K562 (cell line): Measurements from ENCODE around the gene STK11. TPM values are rescaled to one million over a fixed set of nuclear protein-coding genes. Genes with fewer than 3 reads are reported as not detected.

Experiments
- ATAC-seq: fragments of 200-7000 bp; cut with Tn5 transposase; 3 replicates; pipeline ENCODE4 v1.9.1; 2020; ENCODE audit warnings: moderate library complexity
- BruUV-seq: library from RNA; stranded (reverse); fragments of 400-500 nt; replicated peaks from 2 replicates; lab custom pipeline; 2021; lab: Mats Ljungman, UMichigan
- CTCF ChIA-PET: fragments of 300-600 bp; formaldehyde crosslinking; extraction: SDS; loops from one replicate; lab custom pipeline; 2021; ENCODE audit warnings: low intra/inter-chr PET ratio; lab: Yijun Ruan, JAX
- POLR2A ChIA-PET: fragments of 300-600, 350-650 bp; sonication (Branson Sonifier 250); formaldehyde crosslinking; extraction: SDS; loops from one replicate; lab custom pipeline; 2021; ENCODE audit warnings: antibody characterized with exemption, inconsistent platforms; lab: Yijun Ruan, JAX
- DNase-seq, 4 experiments: peaks; one replicate each; pipeline versions ENCODE4 v3.0.0 to v3.0.0-alpha.2; 2011 to 2018; ENCODE audit warnings: low spot score in 3 of 4, mixed read lengths in 3 of 4; ENCODE audit errors: extremely low read depth in 1 of 4
- FAIRE-seq: peaks from 2 replicates; lab custom pipeline; 2011; peaks lifted over from hg19 to GRCh38; lab: Jason Lieb, UNC
- H2AFZ ChIP-seq: 2 replicates; pipeline ENCODE4 v1.6.0; 2011; ENCODE audit warnings: low read depth, low read length, control low read depth, inconsistent platforms
- H3K27ac ChIP-seq: fragments of 200-600 bp; 3 replicates; pipeline ENCODE4 v1.8.0; 2011; ENCODE audit warnings: low read depth, mild to moderate bottlenecking, control low read depth, inconsistent platforms, low read length, moderate library complexity, mixed read lengths; ENCODE audit errors: extremely low read depth
- H3K27me3 ChIP-seq, 2 experiments: fragments of 300-600 bp in 1 of 2; 2 replicates in 1 of 2; 3 replicates in 1 of 2; pipeline versions ENCODE4 v1.6.0 to v1.8.0; 2011; ENCODE audit warnings: inconsistent platforms in 2 of 2, low read length in 2 of 2, mild to moderate bottlenecking in 1 of 2, mixed read lengths in 1 of 2, moderate library complexity in 1 of 2; ENCODE audit not compliant: control insufficient read depth in 2 of 2, insufficient read depth in 2 of 2
- H3K36me3 ChIP-seq: fragments of 300-600 bp; 3 replicates; pipeline ENCODE4 v1.8.0; 2011; ENCODE audit warnings: mild to moderate bottlenecking, low read length, inconsistent platforms; ENCODE audit not compliant: control insufficient read depth, insufficient read depth
- H3K4me1 ChIP-seq, 2 experiments: fragments of 200-600 bp in 1 of 2; replicated peaks in 1 of 2; 2 replicates in 1 of 2; 3 replicates in 1 of 2; pipeline versions ENCODE4 v1.5.1 to v1.8.0; 2011; ENCODE audit warnings: inconsistent platforms in 2 of 2, low read length in 2 of 2, mild to moderate bottlenecking in 1 of 2, mixed read lengths in 1 of 2, moderate library complexity in 1 of 2; ENCODE audit not compliant: control insufficient read depth in 2 of 2, insufficient read depth in 2 of 2
- H3K4me2 ChIP-seq: 2 replicates; pipeline ENCODE4 v1.6.1; 2011; ENCODE audit warnings: low read length, control low read depth, inconsistent platforms, mixed read lengths; ENCODE audit not compliant: insufficient read depth
- H3K4me3 ChIP-seq: fragments of 200-600 bp; sonication (generic), shearing (Covaris generic); 2 replicates; pipeline ENCODE4 v1.5.1; 2016; ENCODE audit warnings: control low read depth, inconsistent platforms
- H3K79me2 ChIP-seq: fragments of 200-600 bp; 3 replicates; pipeline ENCODE4 v1.8.0; 2011; ENCODE audit warnings: low read length, inconsistent platforms; ENCODE audit not compliant: control insufficient read depth, insufficient read depth
- H3K9ac ChIP-seq, 2 experiments: 2 replicates each; pipeline versions ENCODE4 v1.6.0 to v1.6.1; 2011; ENCODE audit warnings: low read depth in 2 of 2, low read length in 2 of 2, control low read depth in 1 of 2, inconsistent platforms in 1 of 2, mild to moderate bottlenecking in 1 of 2, mixed read lengths in 1 of 2; ENCODE audit not compliant: insufficient read depth in 1 of 2
- H3K9me1 ChIP-seq: one replicate; pipeline ENCODE4 v1.6.0; 2011; ENCODE audit warnings: inconsistent platforms, mild to moderate bottlenecking, low read length, moderate library complexity; ENCODE audit not compliant: control insufficient read depth, insufficient read depth
- H3K9me3 ChIP-seq: replicated peaks from 2 replicates; pipeline ENCODE4 v1.5.1; 2011; ENCODE audit warnings: low read depth, low read length, inconsistent platforms; ENCODE audit not compliant: control insufficient read depth, insufficient read depth
- H4K20me1 ChIP-seq: replicated peaks from 2 replicates; pipeline ENCODE4 v1.6.1; 2011; ENCODE audit warnings: low read length, inconsistent platforms, mixed read lengths; ENCODE audit not compliant: control insufficient read depth, insufficient read depth
- NFYB ChIP-seq: IDR thresholded peaks from 2 replicates; pipeline ENCODE4 v1.6.1; 2011; ENCODE audit warnings: mild to moderate bottlenecking, moderate library complexity; ENCODE audit not compliant: insufficient read length; ENCODE audit errors: extremely low read depth
- NR2C1 ChIP-seq, 2 experiments: fragments of 450-650 bp; IDR thresholded peaks; 2 replicates each; pipeline ENCODE4 v1.6.1; 2017; ENCODE audit warnings: mild to moderate bottlenecking in 2 of 2, antibody characterized with exemption in 1 of 2, inconsistent platforms in 1 of 2, missing compliant biosample characterization in 1 of 2, missing genetic modification characterization in 1 of 2
- POLR2G ChIP-seq: fragments of 200-400 bp; formaldehyde crosslinking; IDR thresholded peaks from 2 replicates; pipeline ENCODE4 v1.6.1; 2017; ENCODE audit warnings: low read depth, mild to moderate bottlenecking, antibody characterized with exemption, low read length, moderate library complexity
- WGBS: fragments of 100-300 bp; shearing (Covaris generic); methylation state at CpG from one replicate; pipeline ENCODE4 v1.1.6; 2016; ENCODE audit warnings: low coverage, mixed read lengths; ENCODE audit not compliant: insufficient coverage; ENCODE audit errors: missing lambda C conversion rate; 5-methylcytosine and 5-hydroxymethylcytosine counted together
- in situ Hi-C: fragments of 300-500 bp; cut with MboI; formaldehyde crosslinking; loops from 4 replicates; pipeline ENCODE4 v1.15.0; 2018; ENCODE audit warnings: inconsistent platforms, mixed read lengths
- intact Hi-C: fragments of 100-400 bp; cut with micrococcal nuclease; formaldehyde crosslinking; loops from 2 replicates; pipeline ENCODE4 v1.14.2; 2022
- polyA plus RNA-seq, 8 experiments: library from polyadenylated mRNA; depleted of rRNA in 4 of 8; stranded (reverse) in 5 of 8; unstranded in 3 of 8; fragments of >200 nt; fragmentation: Nextera tagmentation in 2 of 8; fragmentation: Illumina TruSeq in 1 of 8; extraction: Ambion mirVana in 2 of 8; extraction: Trizol in 1 of 8; gene quantifications; 2 replicates each; pipeline versions ENCODE4 v1.2.1 to v1.2.3, GENCODE V29; 2011 to 2014; ENCODE audit warnings: inconsistent platforms in 1 of 8, missing spikeins in 1 of 8
- total RNA-seq, 7 experiments: library from RNA; depleted of rRNA in 6 of 7; stranded (reverse); fragments of >200 nt in 6 of 7; fragmentation: Illumina TruSeq in 2 of 7; extraction: Trizol in 2 of 7; gene quantifications; 2 replicates each; pipeline versions ENCODE4 v1.2.1 to v1.2.3, GENCODE V29; 2011 to 2021; ENCODE audit warnings: low replicate concordance in 1 of 7

STK11 gene
- total and polyA plus RNA-seq, 9 of the 15 experiments (the other 6 are each of a cell fraction or from before 2014, with no cell fraction given), result 0.15 to 96.5 (median 31.7) TPM

DNA sequence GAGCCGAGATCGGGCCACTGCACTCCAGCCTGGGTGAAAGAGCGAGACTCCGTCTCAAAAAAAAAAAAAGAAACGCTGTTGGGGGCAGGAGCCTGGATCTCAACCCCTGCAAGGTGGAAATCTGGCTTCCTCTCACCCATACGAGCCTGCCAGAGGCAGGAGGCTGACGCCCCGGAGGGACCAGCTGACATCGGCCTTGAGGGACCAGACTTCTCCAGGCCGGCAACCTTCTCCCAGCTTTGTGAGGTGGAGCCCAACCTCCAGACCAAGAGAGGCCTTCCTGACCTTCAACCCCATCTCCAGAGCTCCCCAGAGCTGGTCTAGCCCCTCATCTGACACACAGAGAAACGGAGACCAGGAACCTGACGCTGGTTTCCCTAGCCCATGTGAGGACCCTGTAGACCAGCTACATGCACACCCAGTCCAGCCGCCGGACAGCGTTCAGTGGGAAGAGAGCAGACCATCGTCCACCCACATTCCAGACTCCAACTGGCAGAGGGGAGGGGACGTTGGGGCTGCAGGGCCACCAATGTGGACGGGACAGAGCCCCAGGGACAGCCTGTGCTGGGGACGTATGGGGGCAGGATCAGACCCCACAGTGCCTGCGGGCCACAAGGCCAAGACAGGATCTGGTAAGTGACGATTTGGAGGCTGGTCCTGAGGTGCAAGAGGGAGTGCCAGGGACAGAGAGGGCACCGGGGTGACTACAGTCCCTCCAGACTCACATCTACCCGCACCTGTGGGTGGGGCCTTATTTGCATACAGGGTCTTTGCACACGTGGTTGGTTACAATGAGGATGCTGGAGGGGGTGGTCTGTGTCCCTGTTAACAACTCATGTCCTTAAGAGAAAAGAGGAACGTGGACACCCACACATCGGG, 42.9 kb upstream of the STK11 start:
- Histone ChIP-seq H2AFZ (no peak overlapping the region), H3K79me2 (peaks cover 63% of the 10 kb centered on the region), H3K36me3 (peaks cover 17% of the 10 kb centered on the region; the same call in 2 of the 3 replicates), H4K20me1 (peaks cover 9% of the 10 kb centered on the region), H3K4me1 (peaks cover 0 to 78% of the 10 kb centered on the region in 2 experiments; a peak in 3 of 5 replicates), H3K4me2 (no peak overlapping the region), H3K27ac (no peak overlapping the region), H3K4me3 (no peak overlapping the region), H3K9me3 (no peaks in the 10 kb centered on the region), H3K9ac (peak overlapping the region in 1 of 2 experiments; percentile 71; a peak in 2 of 4 replicates), H3K27me3 (no peaks in the 10 kb centered on the region), H3K9me1 (peaks cover 6% of the 10 kb centered on the region)
- ATAC-seq (no peak), DNase-seq (no peak), FAIRE-seq (no peak)
- intact Hi-C loops (no loop called here), in situ Hi-C loops (no loop called here)
- CTCF ChIA-PET, result no interaction called here
- no peak for TF ChIP-seq NFYB
- TF ChIP-seq POLR2G, result peak; percentile 4; the same call in 1 of the 2 replicates
- TF ChIP-seq NR2C1 (IDR thresholded peaks at IDR 0.05), result no peak
- TF ChIP-seq NR2C1 (tag; IDR thresholded peaks at IDR 0.05), result no peak
- BruUV-seq, result no TSS peak
- WGBS, result 81% methylated on average over 19 of the region's 26 CpGs
- POLR2A ChIA-PET, result interaction anchor here (0.5 kb wide), 1 partner anchor 14 kb away, joined by 4 read pairs; no protein-coding TSS in a partner anchor
